T-cell (primary cell): ENCODE measurements around the gene ITIH2. TPM values are rescaled to one million over a fixed set of nuclear protein-coding genes. Genes with fewer than 3 reads are reported as not detected.
A peak's percentile ranks its signal among the peaks of the same experiment; 100 is the strongest.

ENCODE experiments used
- ATAC-seq, 4 experiments: fragments of 200-7000 bp in 3 of 4; fragments of 150-1000 bp in 1 of 4; cut with Tn5 transposase; replicated peaks in 1 of 4; 1 replicate in 3 of 4; 2 replicates in 1 of 4; pipeline ENCODE4 v1.10.0; 2021; ENCODE audit warnings: moderate library complexity in 3 of 4, mild to moderate bottlenecking in 2 of 4, moderate number of reproducible peaks in 1 of 4
- CTCF ChIA-PET, 2 donors: fragments of 300-600 bp; sonication (Branson Sonifier 250); formaldehyde crosslinking; loops; one replicate each; lab custom pipeline; 2022; ENCODE audit warnings: antibody characterized with exemption in 2 of 2; lab: Charles Lee
- POLR2A ChIA-PET, 2 donors: fragments of 300-600 bp; sonication (Branson Sonifier 250); formaldehyde crosslinking; loops; one replicate each; lab custom pipeline; 2022; ENCODE audit warnings: antibody characterized with exemption in 2 of 2; lab: Charles Lee
- DNase-seq, 35 experiments: peaks; one replicate each; pipeline versions ENCODE4 v3.0.0 to v3.0.0-alpha.2; 2013 to 2023
- H3K27ac ChIP-seq: one replicate; pipeline ENCODE4 v1.5.1; 2013; ENCODE audit warnings: low read length
- H3K27me3 ChIP-seq, 2 experiments: replicated peaks in 1 of 2; 1 replicate in 1 of 2; 2 replicates in 1 of 2; pipeline versions ENCODE4 v1.6.1 to v1.7.0; 2013; ENCODE audit warnings: low read length in 1 of 2, mixed read lengths in 1 of 2; ENCODE audit not compliant: control insufficient read depth in 2 of 2, insufficient read depth in 2 of 2; ENCODE audit errors: extremely low read depth in 1 of 2
- H3K36me3 ChIP-seq, 2 donors: 1 replicate in 1 of 2; 2 replicates in 1 of 2; pipeline versions ENCODE4 v1.6.1 to v1.7.0; 2013; ENCODE audit warnings: low read length in 1 of 2; ENCODE audit not compliant: control insufficient read depth in 2 of 2, insufficient read depth in 1 of 2; ENCODE audit errors: extremely low read depth in 1 of 2
- H3K4me1 ChIP-seq, 2 experiments: 1 replicate in 1 of 2; 2 replicates in 1 of 2; pipeline versions ENCODE4 v1.6.1 to v1.7.0; 2013; ENCODE audit warnings: low read length in 2 of 2, mixed read lengths in 1 of 2; ENCODE audit not compliant: insufficient read depth in 2 of 2, control insufficient read depth in 1 of 2; ENCODE audit errors: extremely low read depth in 1 of 2
- H3K4me3 ChIP-seq, 2 donors: 1 replicate in 1 of 2; 2 replicates in 1 of 2; pipeline versions ENCODE4 v1.5.1 to v1.7.0; 2013; ENCODE audit warnings: mild to moderate bottlenecking in 2 of 2, low read length in 1 of 2, moderate library complexity in 1 of 2; ENCODE audit not compliant: control insufficient read depth in 1 of 2; ENCODE audit errors: extremely low read depth in 1 of 2
- H3K9me3 ChIP-seq: 2 replicates; pipeline ENCODE4 v1.7.0; 2013
- H3K27ac Mint-ChIP-seq, 2 donors: one replicate each; pipeline ENCODE4 v1.8.0; 2020 to 2021; ENCODE audit warnings: mild to moderate bottlenecking in 2 of 2, mixed read lengths in 2 of 2
- H3K27me3 Mint-ChIP-seq, 2 donors: one replicate each; pipeline ENCODE4 v1.8.0; 2021 to 2022; ENCODE audit warnings: mixed read lengths in 2 of 2
- H3K36me3 Mint-ChIP-seq: one replicate; pipeline ENCODE4 v1.8.0; 2021; ENCODE audit warnings: mixed read lengths
- H3K4me1 Mint-ChIP-seq, 3 donors: one replicate each; pipeline ENCODE4 v1.8.0; 2020 to 2022; ENCODE audit warnings: mixed read lengths in 3 of 3, mild to moderate bottlenecking in 1 of 3
- H3K4me3 Mint-ChIP-seq, 3 donors: one replicate each; pipeline ENCODE4 v1.8.0; 2020 to 2022; ENCODE audit warnings: mild to moderate bottlenecking in 3 of 3, mixed read lengths in 3 of 3, moderate library complexity in 3 of 3
- H3K9me3 Mint-ChIP-seq, 3 donors: one replicate each; pipeline ENCODE4 v1.8.0; 2020 to 2022; ENCODE audit warnings: mixed read lengths in 3 of 3
- WGBS: methylation state at CpG from one replicate; pipeline ENCODE4 v1.1.5; 2013; ENCODE audit warnings: missing lambda C conversion rate; ENCODE audit not compliant: insufficient coverage; 5-methylcytosine and 5-hydroxymethylcytosine counted together
- total RNA-seq, 35 experiments: library from RNA in 6 of 35; stranded (reverse) in 6 of 35; fragments of 120-200 nt in 1 of 35; gene quantifications; one replicate each; pipeline versions ENCODE4 v1.2.1 to v1.2.4 and lab custom pipeline; 2013 to 2026

Gene ITIH2
- total RNA-seq, 5 donors from 2014 or later (not counting 1 experiment from before 2014, with no cell fraction given): 0.72 to 2.1 (median 1.5) TPM; not detected in 2

DNA sequence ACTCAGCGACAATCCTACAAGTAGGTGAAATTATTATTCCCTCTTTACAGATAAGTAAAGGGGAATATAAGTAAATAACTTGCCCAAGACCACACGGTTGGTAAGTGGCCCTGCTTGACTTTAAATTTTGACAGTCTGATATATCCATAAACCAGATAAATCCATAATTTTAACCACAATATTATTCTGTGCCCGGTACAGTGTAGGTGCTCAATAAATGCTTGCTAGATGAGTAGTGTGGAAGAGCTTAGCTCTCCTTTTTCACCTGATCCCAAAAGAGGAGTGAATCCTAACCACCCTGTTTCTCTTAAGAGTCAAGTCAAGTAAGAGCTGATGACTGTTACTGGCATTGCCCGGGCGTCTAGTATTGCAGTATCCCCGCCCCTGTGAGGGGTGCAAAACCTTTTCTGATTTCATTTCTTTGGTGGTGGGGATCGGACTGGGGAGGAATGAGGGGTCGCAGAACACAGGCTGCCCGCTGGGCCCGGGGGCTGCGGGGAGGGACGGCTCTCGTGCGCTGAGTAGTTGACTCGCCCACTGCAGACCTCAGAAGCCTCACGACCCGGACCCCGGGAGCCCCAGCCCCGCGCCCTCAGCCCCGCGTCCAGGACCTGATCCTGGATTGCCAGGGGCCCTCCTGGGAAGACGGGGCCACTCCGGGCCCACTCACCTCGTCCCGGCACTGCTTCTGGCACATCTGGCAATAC lies 84.2 kb downstream of the ITIH2 start:
- H3K27me3 Mint-ChIP-seq: no peaks in the 10 kb centered on the region
- no peaks in the 10 kb centered on the region for H3K27me3 ChIP-seq
- ChIA-PET CTCF (interaction anchor here in 1 of 2 donors (0.6 to 1.8 kb wide), 4 partner anchors 30 to 579 kb away, joined by 3 to 13 read pairs (median 6); partner anchors contain the start of gene TAF3), POLR2A (interaction anchor here (0.6 to 3.4 kb wide), 9 partner anchors 12 to 858 kb away, joined by 3 to 23 read pairs (median 3); partner anchors contain the start of gene TAF3 (in 2 of the 2))
- H3K36me3 ChIP-seq: peaks cover 0 to 7% of the 10 kb centered on the region in 2 donors
- peaks cover 22 to 24% of the 10 kb centered on the region in 2 experiments for H3K4me1 ChIP-seq
- H3K9me3 ChIP-seq: no peaks in the 10 kb centered on the region
- no peak overlapping the region for H3K4me3 Mint-ChIP-seq
- H3K4me3 ChIP-seq: peak overlapping the region; percentile 86 to 93
- H3K27ac ChIP-seq: peak overlapping the region; percentile 55
- H3K9me3 Mint-ChIP-seq: no peaks in the 10 kb centered on the region
- under 1% methylated on average over 23 of the region's 26 CpGs for WGBS
- DNase-seq (peak in 4 of 35 experiments; percentile 0 to 15 (median 1)), ATAC-seq (peak in 2 of 4 experiments; percentile 1 to 2)
- H3K36me3 Mint-ChIP-seq: peaks cover 24% of the 10 kb centered on the region
- H3K4me1 Mint-ChIP-seq: peaks cover 34 to 66% (median 63%) of the 10 kb centered on the region in 3 donors
- H3K27ac Mint-ChIP-seq: no peak overlapping the region

DNA sequence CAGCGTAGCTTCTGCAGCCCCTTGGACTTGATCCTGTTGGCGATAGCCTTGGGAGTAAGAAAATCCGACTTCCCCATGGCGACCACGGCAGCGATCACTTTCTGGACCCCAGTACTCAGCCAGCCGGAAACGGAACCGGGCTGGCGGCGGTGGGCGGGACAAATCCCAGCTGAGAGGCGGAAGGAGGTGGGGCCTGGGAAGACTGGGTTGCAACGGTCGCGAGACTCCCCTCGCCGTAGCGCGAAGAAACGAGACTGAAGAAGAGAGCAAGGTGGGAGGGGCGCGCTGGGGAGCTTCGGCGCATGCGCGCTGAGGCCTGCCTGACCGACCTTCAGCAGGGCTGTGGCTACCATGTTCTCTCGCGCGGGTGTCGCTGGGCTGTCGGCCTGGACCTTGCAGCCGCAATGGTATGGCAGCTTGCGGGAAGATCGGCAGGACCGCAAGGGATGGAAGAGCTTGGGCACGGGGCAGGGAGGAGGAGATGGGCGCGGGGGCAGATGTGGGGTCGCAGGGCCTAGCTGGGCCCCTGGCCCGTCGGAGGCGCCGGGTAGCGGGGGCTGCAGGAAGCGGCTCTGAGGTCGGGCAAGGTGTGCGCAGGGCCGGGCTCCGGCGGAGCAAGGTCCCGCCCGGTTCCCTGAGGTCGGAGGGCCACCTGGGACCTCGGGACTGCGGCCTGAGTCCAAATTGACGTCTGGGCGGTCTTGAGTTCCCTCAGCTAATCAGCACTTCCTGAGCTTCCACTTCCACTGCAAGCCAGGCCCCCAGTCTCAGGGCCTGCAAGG lies 84.9 kb downstream of the ITIH2 start, which contains the start of the genes ATP5F1C and KIN:
Gene ATP5F1C, plus strand, starts transcription at position 321 of the 782 bp plus-strand sequence. Its CDS starts 31 bp downstream, at position 352.
Gene KIN, minus strand, starts transcription at position 137 of the 782 bp plus-strand sequence. Its CDS starts 60 bp downstream, at position 77.
- H3K9me3 ChIP-seq: no peaks in the 10 kb centered on the region
- Mint-ChIP-seq H3K27ac (peak within 1 kb of the TSS in 1 of 2 donors; percentile 86), H3K4me3 (no peak within 1 kb of the TSS), H3K4me1 (peaks cover 41 to 74% (median 70%) of the 10 kb centered on the region in 3 donors), H3K9me3 (no peaks in the 10 kb centered on the region), H3K36me3 (peaks cover 29% of the 10 kb centered on the region), H3K27me3 (no peaks in the 10 kb centered on the region)
- POLR2A ChIA-PET: interaction anchor here (0.6 to 3.4 kb wide), 10 partner anchors 12 to 858 kb away, joined by 3 to 23 read pairs (median 3); partner anchors contain the start of gene TAF3 (in 2 of the 2)
- ATAC-seq (peak; percentile 95 to 97 (median 96)), DNase-seq (peak; percentile 93 to 98 (median 96))
- peaks cover 22 to 25% of the 10 kb centered on the region in 2 experiments for H3K4me1 ChIP-seq
- H3K4me3 ChIP-seq: peak within 1 kb of the TSS; percentile 86 to 93
- peak within 1 kb of the TSS; percentile 57 for H3K27ac ChIP-seq
- CTCF ChIA-PET: interaction anchor here in 1 of 2 donors (0.6 to 1.8 kb wide), 4 partner anchors 30 to 578 kb away, joined by 3 to 13 read pairs (median 6); partner anchors contain the start of gene TAF3
- WGBS: 0% methylated on average over 55 of the region's 59 CpGs
- H3K27me3 ChIP-seq: no peaks in the 10 kb centered on the region
- peaks cover 0 to 13% of the 10 kb centered on the region in 2 donors for H3K36me3 ChIP-seq

DNA sequence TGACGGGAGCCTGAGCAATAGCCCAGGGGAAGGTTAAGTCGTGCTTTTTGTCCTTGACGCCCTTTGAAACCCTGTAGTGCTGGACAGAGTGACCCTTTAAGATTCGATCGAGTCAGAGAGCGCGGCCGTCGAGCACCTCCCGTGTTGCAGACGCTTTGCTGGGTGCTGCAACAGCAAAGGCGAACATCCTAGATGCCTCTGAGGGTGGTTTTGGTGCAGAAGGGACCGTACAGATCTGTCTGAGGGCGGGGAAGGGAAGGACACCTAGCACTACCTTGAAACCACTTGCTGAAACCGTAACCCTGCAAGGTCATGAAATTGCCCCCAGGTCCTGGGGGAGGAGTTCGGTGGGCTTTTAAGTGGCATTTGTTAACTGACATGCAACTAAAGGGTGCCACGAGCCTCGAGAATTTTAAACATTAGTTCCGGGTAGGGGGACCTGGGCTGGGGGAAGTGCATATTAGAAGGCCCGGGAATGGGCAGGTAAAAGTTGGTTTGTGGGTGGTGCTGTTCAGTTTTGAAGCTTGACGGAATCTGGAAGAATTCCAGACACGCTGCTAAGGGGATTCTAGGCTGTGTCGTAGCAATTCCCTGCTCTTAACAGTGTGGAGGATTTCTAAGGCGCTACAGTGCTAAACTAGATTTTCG lies 85.6 kb downstream of the ITIH2 start:
- no peaks in the 10 kb centered on the region for H3K9me3 ChIP-seq
- WGBS: 3% methylated on average over 23 of the region's 25 CpGs
- DNase-seq: peak in 4 of 35 experiments; percentile 2 to 11 (median 5)

DNA sequence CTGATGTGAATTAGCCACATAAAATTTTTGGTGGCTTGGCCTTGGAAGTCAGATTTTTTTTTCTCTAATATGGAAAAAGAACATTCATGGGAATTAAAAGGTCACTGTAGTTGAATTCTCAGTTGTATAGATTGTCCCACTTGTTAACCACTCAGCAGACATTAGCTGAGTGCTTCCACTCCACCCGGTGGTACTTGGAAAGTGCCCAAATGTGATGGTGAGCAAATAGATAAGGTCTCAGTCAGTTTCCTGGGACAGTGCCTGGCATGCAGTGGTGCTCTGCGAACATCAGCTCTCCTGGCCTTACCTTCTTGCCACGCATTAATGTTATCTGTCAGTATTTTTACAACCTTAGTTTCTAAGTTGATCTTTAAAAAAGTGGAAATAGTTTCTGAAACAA lies 86.3 kb downstream of the ITIH2 start:
- Mint-ChIP-seq H3K27me3 (no peaks in the 10 kb centered on the region), H3K4me1 (peaks cover 55 to 76% (median 72%) of the 10 kb centered on the region in 3 donors), H3K36me3 (peaks cover 28% of the 10 kb centered on the region), H3K27ac (no peak overlapping the region), H3K4me3 (no peak overlapping the region), H3K9me3 (no peaks in the 10 kb centered on the region)
- no peak overlapping the region for H3K27ac ChIP-seq
- no CpG with 5 or more reads among the region's 3 CpGs for WGBS
- DNase-seq (peak in 1 of 35 experiments; percentile 4), ATAC-seq (no peak)
- H3K4me3 ChIP-seq: no peak overlapping the region
- H3K4me1 ChIP-seq: peaks cover 24 to 25% of the 10 kb centered on the region in 2 experiments
- H3K9me3 ChIP-seq: no peaks in the 10 kb centered on the region
- H3K36me3 ChIP-seq: peaks cover 0 to 16% of the 10 kb centered on the region in 2 donors
- CTCF ChIA-PET: interaction anchor here in 1 of 2 donors (1.2 kb wide), 1 partner anchor 31 kb away, joined by 3 read pairs; no protein-coding TSS in a partner anchor
- POLR2A ChIA-PET: interaction anchor here in 1 of 2 donors (0.7 kb wide), 1 partner anchor 28 kb away, joined by 5 read pairs; no protein-coding TSS in a partner anchor
- H3K27me3 ChIP-seq: no peaks in the 10 kb centered on the region

More for the DNA sequence above, 85.6 kb downstream of the ITIH2 start:
- Histone ChIP-seq H3K27ac (peak overlapping the region; percentile 57), H3K36me3 (peaks cover 0 to 16% of the 10 kb centered on the region in 2 donors), H3K4me1 (peaks cover 22 to 25% of the 10 kb centered on the region in 2 experiments), H3K27me3 (no peaks in the 10 kb centered on the region), H3K4me3 (peak overlapping the region; percentile 86 to 93)
- peak overlapping the region in 1 of 2 donors; percentile 86 for H3K27ac Mint-ChIP-seq
- ChIA-PET POLR2A (interaction anchor here (1.0 to 3.4 kb wide), 4 partner anchors 14 to 30 kb away, joined by 3 to 23 read pairs (median 6); partner anchors contain the start of gene TAF3 (in 2 of the 2)), CTCF (interaction anchor here in 1 of 2 donors (1.2 to 1.8 kb wide), 3 partner anchors 29 to 263 kb away, joined by 3 to 13 read pairs (median 6); partner anchors contain the start of gene TAF3)
- peak in 1 of 4 experiments; percentile 4 for ATAC-seq
- no peak overlapping the region for H3K4me3 Mint-ChIP-seq
- peaks cover 48 to 74% (median 71%) of the 10 kb centered on the region in 3 donors for H3K4me1 Mint-ChIP-seq
- H3K9me3 Mint-ChIP-seq: no peaks in the 10 kb centered on the region
- no peaks in the 10 kb centered on the region for H3K27me3 Mint-ChIP-seq
- H3K36me3 Mint-ChIP-seq: peaks cover 28% of the 10 kb centered on the region

DNA sequence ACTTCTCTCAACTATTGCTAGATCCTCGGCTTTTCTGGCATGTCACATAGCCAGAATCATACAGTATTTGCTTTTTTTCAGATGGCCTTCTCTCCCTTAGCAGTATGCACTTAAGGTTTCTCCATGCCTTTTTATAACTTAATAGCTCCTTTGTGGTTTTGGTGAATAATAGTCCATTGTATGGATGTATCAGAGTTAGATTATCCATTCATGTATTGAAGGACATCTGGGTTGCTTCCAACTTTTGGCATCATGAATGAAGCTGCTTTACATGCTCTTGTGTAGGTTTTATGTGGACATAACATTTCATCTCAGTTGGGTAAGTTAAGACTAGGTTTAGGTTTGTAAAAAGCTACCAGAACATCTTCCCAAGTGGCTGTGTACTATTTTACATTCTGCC lies 89.4 kb downstream of the ITIH2 start:
- peaks cover 72 to 83% (median 82%) of the 10 kb centered on the region in 3 donors for H3K4me1 Mint-ChIP-seq
- ChIA-PET POLR2A (interaction anchor here in 1 of 2 donors (1.2 kb wide), 1 partner anchor 26 kb away, joined by 3 read pairs; the partner anchor contains the start of gene TAF3), CTCF (interaction anchor here (0.6 to 1.5 kb wide), 4 partner anchors 13 to 267 kb away, joined by 4 read pairs; no protein-coding TSS in a partner anchor)
- Histone ChIP-seq H3K9me3 (no peaks in the 10 kb centered on the region), H3K27ac (no peak overlapping the region), H3K4me1 (peaks cover 15 to 18% of the 10 kb centered on the region in 2 experiments), H3K27me3 (no peaks in the 10 kb centered on the region), H3K4me3 (no peak overlapping the region), H3K36me3 (peaks cover 0 to 29% of the 10 kb centered on the region in 2 donors)
- no peaks in the 10 kb centered on the region for H3K9me3 Mint-ChIP-seq
- H3K4me3 Mint-ChIP-seq: peak overlapping the region in 1 of 3 donors; percentile 22
- DNase-seq: no peak
- WGBS: no CpG with 5 or more reads among the region's 1 CpG
- no peaks in the 10 kb centered on the region for H3K27me3 Mint-ChIP-seq
- H3K27ac Mint-ChIP-seq: peak overlapping the region in 1 of 2 donors; percentile 13
- H3K36me3 Mint-ChIP-seq: peaks cover 41% of the 10 kb centered on the region
- no peak for ATAC-seq
